GM19035 (cell line): ENCODE data around the gene SLC13A5.
"Not testable (repeated sequence)": the region's sequence is repeated elsewhere in the genome, so short reads cannot be mapped to it uniquely, and the experiment has no call there.

Experiments used
- ATAC-seq: cut with Tn5 transposase; IDR thresholded peaks from one replicate; pipeline ENCODE4 v1.9.1; 2021; ENCODE audit not compliant: unreplicated experiment

The SLC13A5 gene

DNA sequence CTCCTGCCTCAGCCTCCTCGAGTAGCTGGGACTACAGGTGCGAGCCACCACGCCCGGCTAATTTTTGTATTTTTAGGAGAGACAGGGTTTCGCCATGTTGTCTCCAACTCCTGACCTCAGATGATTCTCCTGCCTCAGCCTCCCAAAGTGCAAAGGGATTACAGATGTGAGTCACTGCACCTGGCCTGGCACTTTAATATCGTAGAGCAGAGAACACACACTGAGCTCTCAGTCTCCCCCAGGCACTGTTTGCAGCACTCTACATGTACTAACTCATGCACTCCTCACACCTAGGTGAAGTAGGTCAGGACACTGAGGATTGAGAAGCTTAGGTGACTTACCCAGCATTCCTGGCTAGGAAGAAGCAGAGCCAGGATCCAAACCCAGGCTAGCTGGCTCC, 46.6 kb downstream of the SLC13A5 start:
- no peak for ATAC-seq

GRCh38 chr17:6666077-6666521, 47.1 kb downstream of the SLC13A5 start:
- ATAC-seq, result no peak

- not testable (repeated sequence) for ATAC-seq
These were observed 50.0 kb downstream of the SLC13A5 start for GRCh38 chr17:6663200-6663599.

GRCh38 chr17:6661464-6661848, 51.7 kb downstream of the SLC13A5 start:
- no peak for ATAC-seq

DNA sequence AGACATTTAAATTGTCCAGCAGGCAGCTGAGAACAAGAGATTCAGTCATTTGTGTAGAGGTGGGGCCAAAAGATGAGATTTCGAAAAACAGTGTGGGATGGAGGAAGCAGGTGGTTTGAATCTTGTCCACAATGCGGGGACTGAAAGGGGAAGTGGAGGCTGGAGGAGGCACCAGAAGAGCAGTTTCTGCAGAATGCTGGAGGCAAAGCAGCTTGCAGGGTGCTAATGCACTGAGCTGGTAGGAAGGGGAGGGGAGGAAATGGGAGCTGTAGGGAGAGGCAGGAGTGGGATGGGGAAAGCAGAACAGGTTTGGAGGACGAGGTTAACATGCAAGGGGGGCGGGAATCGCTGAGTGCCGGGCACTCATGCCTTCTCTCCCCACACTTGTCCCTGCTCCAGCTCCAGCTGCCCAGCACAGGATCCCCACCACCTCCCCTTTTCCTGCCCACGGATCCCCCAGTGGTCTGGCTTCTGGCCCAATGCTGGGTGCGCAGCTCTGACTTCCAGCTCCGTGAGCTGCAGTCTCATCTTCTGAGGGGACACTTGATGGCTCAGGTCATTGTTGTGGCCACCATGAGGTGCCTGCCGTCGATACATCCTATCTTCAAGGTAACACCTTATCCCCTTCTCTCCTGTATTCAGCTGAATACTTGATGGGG, 52.2 kb downstream of the SLC13A5 start:
- ATAC-seq, result peak; percentile 73

DNA sequence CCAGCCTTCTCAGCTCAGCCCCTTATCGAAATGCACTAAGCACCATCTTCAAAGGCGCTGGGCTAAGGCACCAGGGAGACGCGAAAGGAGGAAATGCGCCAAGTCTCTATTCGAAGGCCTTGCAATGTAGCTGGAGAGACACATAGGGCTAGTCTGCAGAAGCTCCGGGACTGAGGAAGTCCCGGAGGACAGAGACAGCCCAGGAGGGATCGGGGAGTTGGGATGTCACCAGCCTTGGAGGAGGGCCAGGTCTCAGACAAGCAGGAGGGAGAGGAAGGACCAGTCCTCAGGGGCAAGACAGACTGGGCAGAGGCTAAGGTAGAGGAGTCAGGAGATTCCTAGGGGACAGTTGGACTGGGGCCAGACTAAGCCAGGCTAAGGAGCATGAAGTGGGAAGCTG, 53.1 kb downstream of the SLC13A5 start:
- no peak for ATAC-seq

- not testable (repeated sequence) for ATAC-seq
These were observed 54.8 kb downstream of the SLC13A5 start for GRCh38 chr17:6658411-6658810.

GRCh38 chr17:6657633-6658287, 55.4 kb downstream of the SLC13A5 start:
- ATAC-seq, result no peak

DNA sequence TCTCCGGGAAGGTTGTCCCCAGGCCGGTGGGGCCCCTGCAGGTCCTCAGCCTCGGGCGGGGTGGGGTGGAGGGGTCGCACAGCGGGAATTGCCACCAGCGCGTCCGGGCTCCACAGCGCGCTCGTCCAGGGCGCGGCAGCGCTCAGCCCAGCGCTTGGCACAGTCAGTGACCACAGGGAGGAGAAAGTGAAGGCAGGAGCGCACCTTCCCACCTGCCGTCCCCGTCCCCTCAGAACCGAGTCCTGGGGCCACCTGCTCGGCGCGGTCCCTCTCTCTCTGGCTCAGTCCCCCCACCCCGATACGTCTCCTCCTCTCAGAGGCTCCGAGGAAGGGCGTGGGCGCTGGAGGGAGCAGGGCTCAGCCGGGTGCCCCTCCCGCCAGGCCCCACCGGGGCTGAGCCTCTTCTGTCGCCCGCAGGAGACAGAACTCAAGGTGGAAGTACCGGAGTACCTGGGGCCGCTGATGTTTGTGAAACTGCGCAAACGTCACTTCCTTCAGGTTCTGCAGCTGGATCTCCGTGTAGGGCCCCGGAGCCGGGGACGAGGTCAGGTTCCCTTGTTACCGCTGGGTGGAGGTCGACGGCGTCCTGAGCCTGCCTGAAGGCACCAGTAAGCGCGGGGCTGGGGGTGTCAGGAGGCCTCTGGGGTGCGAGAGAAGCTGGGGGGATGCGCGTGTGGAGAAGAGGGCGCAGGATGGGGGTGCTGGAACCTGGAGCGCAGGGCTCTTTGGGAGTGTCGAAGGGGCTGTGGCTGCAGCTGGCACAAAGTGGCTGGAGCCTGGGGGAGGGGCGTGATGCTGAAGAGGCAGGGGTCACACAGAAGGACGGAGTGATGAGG, 56.2 kb downstream of the SLC13A5 start:
- not testable (repeated sequence) for ATAC-seq

DNA sequence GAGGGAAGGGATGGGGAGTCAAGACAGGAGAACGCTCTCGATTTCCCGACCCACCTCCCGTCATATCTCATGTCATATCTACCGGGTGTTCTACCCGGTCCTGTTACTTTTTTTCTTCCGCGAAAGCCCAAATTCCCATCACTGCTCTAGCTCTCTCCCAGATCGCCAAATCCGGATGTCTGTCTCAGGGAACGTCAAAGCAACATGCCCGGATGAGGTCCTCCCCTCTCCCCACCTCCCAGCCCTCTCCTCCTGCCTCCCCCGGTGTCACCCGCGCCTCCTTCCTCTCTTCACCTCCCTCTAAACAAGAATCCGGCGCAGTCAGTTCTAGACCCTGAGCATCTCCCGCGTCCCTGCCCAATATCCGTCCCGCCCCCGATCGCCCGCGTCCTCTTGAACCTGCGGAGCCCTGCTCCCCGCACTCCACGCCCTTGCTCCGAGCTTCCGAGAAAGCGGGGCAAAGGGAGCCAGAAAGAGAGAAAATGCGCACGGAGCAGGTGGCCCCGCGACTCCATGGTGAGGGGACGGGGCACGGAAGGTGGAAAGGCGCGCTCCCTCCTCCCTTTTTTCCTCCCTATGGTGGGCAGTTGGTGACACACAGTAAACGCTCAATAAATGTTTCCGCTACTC, 57.3 kb downstream of the SLC13A5 start:
- ATAC-seq, result not testable (repeated sequence)

GRCh38 chr17:6654841-6655731, 58.1 kb downstream of the SLC13A5 start:
- ATAC-seq, result no peak

DNA sequence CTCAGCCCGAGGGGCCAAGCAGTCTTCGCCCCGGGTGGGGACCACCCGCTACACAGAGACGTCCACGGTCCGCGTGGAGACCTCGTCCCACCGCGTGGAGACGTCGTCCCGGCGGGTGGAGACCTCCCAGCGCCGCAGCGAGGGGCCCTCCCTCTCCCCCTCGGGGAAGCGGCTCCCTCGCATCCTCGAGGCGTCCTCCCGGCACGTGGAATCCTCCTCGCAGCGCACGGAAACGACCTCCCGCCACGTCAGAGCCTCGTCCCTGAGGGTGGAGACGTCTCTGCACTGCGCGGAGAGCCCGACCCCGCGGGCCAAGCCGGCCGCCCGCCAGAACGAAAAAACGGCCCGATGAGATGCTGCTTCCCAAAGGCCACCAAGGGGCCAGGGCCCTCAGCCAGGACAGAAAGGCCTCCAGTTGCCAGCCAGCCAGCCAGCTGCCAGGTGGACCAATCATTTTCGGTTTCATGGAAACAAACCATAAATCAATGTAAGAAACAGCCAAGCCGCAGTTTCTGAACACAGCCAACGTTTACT, 61.2 kb downstream of the SLC13A5 start:
- ATAC-seq, result peak; percentile 13

GRCh38 chr17:6651354-6651918, 61.7 kb downstream of the SLC13A5 start, which contains the start of the genes C17orf100 and MED31:
TSS of gene C17orf100 (plus strand) at chr17:6651762. CDS start at chr17:6651914, 152 bp downstream.
TSS of gene MED31 (minus strand) at chr17:6651605. CDS start at chr17:6651528, 77 bp downstream.
- ATAC-seq, result peak; percentile 91

DNA sequence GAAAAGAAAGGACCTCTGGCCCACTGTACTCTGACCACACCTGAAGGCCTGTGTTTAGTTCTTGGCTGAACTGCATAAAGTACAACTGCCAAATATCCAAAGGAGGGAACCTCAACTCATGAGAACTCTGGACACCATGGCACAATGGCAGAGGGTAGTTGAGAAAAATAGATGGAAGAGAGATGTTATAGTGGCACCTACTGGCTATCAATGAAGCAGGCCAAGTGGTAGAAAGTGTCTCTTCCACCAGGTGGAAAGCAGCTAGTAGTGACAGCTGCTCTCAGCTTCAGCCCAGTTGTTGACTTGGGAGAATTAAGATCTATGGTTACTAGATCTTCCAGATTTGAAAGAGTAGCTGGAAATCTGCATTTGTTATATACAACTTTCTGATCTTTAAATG, 65.0 kb downstream of the SLC13A5 start:
- no peak for ATAC-seq

- ATAC-seq, result no peak
These were observed 69.6 kb downstream of the SLC13A5 start for GRCh38 chr17:6643451-6644125.

GRCh38 chr17:6642592-6642991, 70.6 kb downstream of the SLC13A5 start:
- no peak for ATAC-seq

GRCh38 chr17:6641247-6641863, 71.8 kb downstream of the SLC13A5 start:
- no peak for ATAC-seq

- peak; percentile 84 for ATAC-seq
These were observed 72.5 kb downstream of the SLC13A5 start, which contains the start of the genes KIAA0753 and TXNDC17 for GRCh38 chr17:6640536-6641246. TSS of gene KIAA0753 (minus strand) at chr17:6640711. CDS start at chr17:6635103, 5,608 bp downstream. TSS of gene TXNDC17 (plus strand) at chr17:6641060. CDS start at chr17:6641083, 23 bp downstream.
